ENCODE results near the gene POLR2I.
A peak's percentile ranks its signal among the peaks of the same experiment; 100 is the strongest.
"Not testable (repeated sequence)": the region's sequence is repeated elsewhere in the genome, so short reads cannot be mapped to it uniquely, and the experiment has no call there.

Gene POLR2I

GRCh38 chr19:36100476-36100875, 14.2 kb downstream of the POLR2I start:
- peak; percentile 80 for DNase-seq (ENCODE audit: low spot score)

- peak; percentile 91 for DNase-seq (ENCODE audit: low spot score)
Observed at GRCh38 chr19:36099166-36099785, 15.4 kb downstream of the POLR2I start.

- DNase-seq (ENCODE audit: low spot score) = no peak
Observed at GRCh38 chr19:36097036-36097435, 17.6 kb downstream of the POLR2I start.

GRCh38 chr19:36093687-36094086, 21.0 kb downstream of the POLR2I start:
- DNase-seq (ENCODE audit: low spot score) = peak; percentile 65

GRCh38 chr19:36093146-36093662, 21.5 kb downstream of the POLR2I start:
- no peak for DNase-seq (ENCODE audit: low spot score)

- no peak for DNase-seq (ENCODE audit: low spot score)
Observed at GRCh38 chr19:36092566-36092965, 22.1 kb downstream of the POLR2I start.

GRCh38 chr19:36090910-36091695, 23.6 kb downstream of the POLR2I start:
- no peak for DNase-seq (ENCODE audit: low spot score)

- no peak for DNase-seq (ENCODE audit: low spot score)
Observed at GRCh38 chr19:36089847-36090246, 24.8 kb downstream of the POLR2I start.

GRCh38 chr19:36086326-36086725, 28.3 kb downstream of the POLR2I start:
- DNase-seq (ENCODE audit: low spot score) = no peak

GRCh38 chr19:36084231-36085009, 30.3 kb downstream of the POLR2I start:
- DNase-seq (ENCODE audit: low spot score) = no peak

GRCh38 chr19:36082916-36083315, 31.8 kb downstream of the POLR2I start:
- no peak for DNase-seq (ENCODE audit: low spot score)

- DNase-seq (ENCODE audit: low spot score) = no peak
Observed at GRCh38 chr19:36081894-36082293, 32.8 kb downstream of the POLR2I start.

GRCh38 chr19:36081385-36081784, 33.3 kb downstream of the POLR2I start:
- no peak for DNase-seq (ENCODE audit: low spot score)

- DNase-seq (ENCODE audit: low spot score) = no peak
Observed at GRCh38 chr19:36079389-36079945, 35.2 kb downstream of the POLR2I start.

GRCh38 chr19:36073121-36073876, 41.4 kb downstream of the POLR2I start:
- DNase-seq (ENCODE audit: low spot score) = no peak

GRCh38 chr19:36072081-36072480, 42.6 kb downstream of the POLR2I start:
- DNase-seq (ENCODE audit: low spot score) = no peak

- not testable (repeated sequence) for DNase-seq (ENCODE audit: low spot score)
Observed at GRCh38 chr19:36068810-36069499, 45.7 kb downstream of the POLR2I start.

- DNase-seq (ENCODE audit: low spot score) = no peak
Observed at GRCh38 chr19:36067681-36068080, 47.0 kb downstream of the POLR2I start.

- DNase-seq (ENCODE audit: low spot score) = no peak
Observed at GRCh38 chr19:36064826-36065225, 49.8 kb downstream of the POLR2I start.

Measured in cerebellar cortex (tissue), 1 donor.